Measurements from ENCODE around the gene RXRA.

The RXRA gene

DNA sequence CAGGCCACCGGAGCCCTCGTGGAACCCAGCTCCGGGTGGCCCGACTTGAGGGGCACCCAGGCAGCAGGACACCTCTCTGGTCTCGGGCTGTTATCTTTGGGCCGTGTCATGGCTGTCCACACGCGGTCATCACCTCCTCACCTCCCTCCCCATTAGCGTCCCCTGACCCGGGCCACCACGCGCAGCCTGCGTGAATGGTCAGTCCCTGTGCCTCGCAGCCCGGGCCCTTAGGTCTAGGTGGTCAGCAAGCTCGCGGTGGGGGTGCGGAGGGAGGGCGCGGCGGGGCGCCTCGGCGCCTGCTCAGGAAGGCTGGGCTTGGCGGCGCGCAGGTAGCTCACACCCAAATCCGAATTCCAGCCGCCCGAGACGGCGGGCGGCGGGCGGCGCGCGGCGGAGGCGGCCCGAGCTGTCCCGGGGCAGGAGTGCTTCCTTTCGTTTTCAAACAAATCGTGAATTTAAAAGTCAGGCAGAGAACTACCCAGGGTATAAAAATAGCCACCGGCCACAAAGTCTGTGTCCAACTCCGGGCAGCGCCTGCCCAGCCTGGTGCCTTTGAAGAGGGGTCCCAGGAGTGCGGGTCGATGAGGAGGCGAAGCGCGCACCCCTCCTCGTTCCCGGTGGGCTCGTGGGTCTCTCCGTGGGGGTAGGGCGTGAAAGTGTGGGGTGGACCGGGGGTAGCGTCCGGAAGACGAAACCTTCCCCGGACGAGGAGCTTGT is 1.0 kb upstream of the RXRA start:
- no peak for DNase-seq

DNA sequence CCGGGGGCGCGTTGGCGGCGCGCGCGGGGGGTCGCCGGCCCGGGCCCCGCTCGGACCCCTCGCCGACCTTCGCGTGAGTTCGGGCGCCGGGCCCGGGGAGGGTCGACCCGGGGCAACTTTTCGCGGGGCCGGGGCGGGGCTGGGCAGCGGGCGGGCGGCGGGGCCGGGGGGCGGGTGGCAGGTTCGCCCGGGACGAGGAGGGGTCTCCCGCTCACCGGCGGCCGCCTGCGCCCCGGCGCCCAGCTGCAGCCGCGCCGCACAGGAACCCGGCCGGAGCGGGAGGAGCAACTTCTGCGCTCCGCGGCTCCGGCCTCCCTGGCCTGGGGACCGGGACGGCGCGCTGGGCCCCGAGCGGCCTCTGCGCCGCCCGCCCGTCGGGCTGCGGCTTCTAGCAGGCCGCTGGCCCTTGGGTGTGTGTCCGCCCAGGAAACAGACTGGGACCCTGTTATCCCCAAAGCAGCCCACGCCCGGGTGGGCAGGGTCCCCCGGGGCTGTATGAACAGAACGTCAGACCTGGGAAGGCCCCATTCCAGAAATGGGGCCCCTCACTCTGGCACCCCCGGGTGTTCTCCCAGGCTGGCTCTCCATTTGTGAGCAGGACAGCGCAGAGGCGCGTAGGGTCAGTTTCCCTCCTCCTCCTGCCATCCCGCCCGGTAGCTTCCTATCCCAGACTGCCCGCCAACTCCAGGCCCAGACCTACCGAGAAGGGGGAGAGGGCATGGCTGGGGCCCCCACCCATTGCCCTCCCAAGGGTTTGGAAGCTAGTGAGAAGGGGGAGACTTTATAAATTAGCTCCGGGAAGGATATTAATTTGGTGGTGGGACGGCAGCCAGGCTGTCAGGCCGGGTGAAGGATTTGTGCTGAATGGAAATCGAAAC is 708 bp downstream of the RXRA start:
- no peak for DNase-seq

DNA sequence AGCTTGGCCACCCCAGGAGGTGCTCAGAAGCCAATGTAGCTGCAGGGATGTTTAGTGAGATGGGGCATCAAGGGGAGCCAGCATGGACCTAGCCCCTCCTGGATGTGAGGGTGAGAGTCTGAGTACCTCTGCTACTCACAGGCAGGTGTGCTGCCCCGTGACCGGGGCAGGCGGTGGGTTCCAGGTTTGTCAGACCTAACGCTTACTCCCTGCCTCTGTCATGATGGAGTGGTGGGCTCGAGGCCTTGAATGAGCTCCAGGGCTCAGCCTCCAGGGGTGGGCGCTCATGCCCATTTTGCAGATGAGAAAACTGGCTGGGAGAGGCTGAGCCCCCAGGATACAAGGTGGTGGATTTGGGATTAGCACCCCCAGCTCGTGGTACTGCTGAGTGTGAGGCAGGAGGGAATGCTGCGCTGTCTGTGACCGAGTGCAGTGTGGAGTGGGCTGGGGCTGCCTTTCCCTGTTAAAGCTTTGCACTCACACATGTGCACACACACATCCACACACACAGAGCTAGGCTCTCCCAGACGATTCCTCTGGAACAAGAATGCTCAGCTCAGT is 1.5 kb downstream of the RXRA start:
- no peak for DNase-seq

DNA sequence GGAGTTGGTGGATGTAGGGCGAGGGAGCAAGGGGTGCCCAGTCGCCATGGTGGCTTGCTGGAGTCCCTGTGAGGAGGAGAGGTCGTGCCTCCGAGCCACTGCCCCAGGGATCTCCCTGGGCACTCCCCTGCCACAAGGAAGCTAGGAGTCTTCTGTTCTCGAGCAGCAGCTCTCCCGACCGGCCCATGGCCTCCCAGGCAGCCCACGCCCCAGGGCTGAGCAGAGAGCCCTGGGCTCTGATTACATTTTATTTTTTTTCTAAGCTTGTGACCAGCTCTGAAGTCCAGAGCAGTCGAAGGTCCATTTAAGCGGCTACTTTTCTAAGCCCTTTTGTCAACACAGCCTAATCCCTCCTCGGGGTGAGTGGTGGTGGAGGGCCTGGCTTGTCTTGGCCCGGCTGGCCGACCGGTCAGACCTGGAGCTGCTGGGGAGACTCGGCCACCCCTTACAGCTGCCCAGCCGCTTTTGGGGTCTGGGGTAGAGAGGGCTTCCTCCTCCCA is 2.1 kb downstream of the RXRA start:
- no peak for DNase-seq

DNA sequence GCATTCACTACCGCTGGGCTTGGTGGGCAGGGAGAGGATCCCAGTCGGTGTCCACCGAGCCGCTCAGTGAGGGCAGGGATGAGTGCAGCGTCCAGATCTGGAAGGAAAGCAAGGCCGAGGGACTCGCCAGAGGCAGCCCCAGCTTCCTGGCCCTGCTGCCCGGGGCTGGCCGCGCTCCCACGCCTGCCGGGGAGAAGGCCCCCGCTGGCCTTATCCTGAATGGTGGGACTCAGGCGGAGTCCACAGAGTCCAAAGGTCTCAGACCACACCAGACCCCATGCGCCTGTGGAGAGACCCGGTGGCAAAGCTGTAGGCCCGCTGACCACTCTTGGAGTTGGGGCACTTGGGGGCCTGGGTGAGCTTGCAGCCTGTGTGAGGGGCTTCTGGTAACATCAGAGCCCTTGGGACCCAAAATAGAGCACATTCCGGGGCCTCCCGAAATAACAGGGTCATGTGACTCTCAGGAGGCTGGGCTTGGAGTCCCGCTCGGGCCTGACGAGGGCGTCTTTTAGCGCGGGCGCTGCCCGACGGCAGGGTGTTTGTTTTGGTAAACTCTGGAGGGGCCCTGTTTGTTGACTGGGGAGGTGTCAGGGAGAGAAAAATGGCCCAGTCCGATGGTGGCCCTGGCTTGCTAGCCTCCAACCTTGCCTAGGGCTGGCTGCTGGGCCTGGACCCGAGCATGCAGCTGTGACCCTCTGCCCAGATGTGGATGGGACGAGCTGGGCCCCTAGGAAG is 2.8 kb downstream of the RXRA start:
- no peak for DNase-seq

DNA sequence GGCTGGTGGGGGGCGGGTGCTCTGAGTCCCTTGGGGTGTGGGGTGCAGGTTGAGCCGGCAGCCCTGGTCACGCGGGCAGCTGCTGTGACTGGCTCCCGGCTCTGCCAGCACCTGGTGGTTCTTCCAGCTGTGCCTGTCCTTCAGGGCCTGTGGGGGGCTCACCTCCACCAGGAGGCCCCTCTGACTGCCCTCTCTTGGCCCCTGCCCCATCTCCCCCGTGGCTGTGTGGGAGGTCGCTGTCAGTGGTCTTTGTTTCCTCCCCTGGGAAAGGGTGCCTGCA is 3.3 kb downstream of the RXRA start:
- DNase-seq: no peak

DNA sequence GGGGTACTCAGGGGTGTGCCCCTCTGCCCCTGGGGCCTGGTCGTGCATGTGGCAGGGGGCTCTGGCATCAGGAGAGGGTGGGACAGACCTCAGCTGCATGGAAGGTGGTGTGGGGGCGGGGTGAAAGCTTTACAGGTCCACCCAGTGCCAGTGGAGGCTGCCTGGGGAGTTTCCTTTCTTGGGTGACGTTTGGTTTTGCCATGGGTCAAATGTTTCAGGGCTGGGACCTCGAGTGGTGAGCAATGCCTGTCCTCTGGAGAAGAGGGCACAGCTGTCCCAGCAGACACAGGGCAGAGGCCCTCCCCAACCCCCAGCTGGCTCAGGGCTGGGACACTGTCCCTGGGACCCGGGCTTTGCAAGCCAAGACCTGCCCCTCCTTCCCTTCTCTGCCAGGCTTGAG is 3.6 kb downstream of the RXRA start:
- no peak for DNase-seq

DNA sequence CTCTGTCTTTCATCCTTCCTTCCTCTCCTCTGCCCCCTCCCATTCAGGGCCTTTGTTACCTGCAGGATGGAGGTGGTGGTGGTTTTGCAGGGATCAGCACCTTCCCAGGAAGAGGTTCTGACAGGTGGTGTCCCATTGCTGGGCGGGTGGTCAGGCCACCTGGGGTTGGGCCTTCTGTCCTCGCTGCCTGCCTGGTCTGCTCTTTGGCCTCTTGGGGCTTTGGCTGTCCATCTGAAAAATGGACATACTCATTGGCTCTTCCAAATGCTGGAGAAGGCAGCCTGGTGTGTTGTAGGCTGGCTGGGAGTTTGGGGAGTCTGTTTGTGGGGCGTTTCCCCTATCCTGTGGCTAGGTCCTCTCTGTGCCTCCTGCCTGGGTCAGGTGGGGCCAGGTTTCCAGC is 4.3 kb downstream of the RXRA start:
- no peak for DNase-seq

DNA sequence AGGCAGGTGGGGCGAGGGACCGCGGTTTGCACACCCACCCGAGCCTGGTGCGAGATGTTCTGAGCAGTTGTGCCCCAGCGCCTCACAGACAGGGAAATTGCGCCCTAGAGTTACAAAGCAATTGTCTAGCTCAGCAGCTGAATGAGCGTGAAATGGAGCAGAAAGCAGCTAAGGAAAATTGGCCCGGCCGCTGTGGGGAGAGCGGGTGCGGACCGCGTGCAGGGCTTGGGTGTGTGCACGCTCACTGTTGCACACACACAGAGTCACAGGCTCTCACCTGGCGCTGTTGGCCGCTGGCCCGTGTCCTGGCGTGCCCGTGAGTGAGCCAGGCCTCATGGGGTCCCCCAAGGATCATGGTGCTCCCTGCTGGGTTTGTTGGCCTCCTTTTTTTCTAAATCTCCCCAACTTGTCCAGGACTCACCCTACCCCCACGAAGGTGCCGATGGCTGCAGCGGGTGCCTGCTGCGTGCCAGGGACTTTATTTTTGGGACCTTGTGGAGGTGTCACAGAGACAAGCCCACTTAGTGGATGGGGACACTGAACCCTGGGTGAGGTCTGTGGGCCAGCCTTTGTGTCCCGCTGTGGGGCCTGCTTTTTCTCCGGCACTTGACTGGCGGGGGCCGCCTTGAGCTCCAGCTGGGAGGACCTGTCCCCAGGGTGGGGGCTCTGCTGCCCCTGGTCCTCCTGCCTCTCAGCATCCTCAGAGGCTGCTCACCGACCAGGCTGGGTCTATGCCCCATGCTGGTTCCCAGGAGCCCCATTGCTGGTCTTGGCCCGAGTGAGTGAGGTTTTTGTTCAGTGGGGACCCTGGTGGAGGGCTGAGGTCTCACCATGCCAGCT is 5.2 kb downstream of the RXRA start:
- DNase-seq: no peak

DNA sequence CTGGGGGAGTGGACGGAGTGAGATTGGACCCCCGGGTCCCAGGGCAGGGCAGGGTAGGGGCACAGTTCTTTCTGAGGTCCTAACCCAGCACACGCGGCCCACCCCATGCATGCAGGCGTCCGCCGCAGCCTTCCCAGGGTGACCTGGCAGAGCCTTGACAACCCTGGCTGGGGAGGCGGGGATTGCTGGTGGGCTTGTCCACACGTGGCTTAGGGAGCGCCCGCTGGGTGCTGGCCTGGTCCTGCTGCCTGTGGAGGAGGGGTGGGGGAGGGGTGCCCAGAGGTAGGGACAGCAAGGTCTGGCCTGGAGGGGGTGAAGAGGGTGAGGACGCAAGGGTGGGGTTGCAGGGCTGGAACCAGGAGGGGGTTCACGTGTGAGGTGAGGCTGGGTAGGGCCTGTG is 6.0 kb downstream of the RXRA start:
- DNase-seq: no peak

DNA sequence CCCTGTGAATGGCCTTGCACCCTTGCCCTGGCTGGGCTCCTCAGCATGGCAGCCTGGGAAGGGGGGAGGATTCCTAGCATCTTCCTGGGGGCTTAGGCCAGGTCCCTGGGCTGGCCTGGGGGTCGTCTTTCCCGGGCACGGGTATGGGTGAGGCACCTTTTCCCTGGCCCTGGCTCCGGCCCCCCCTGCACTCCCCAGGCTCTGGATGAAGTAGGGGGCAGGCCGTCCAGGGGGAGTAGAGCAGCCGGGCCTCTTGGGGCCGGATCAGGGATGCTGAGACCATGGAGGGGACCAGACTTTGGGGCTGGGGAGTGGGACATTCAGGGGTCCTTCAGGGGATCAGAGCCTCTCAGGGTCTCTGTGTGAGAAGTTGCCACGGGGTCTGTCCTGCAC is 6.6 kb downstream of the RXRA start:
- DNase-seq: no peak

DNA sequence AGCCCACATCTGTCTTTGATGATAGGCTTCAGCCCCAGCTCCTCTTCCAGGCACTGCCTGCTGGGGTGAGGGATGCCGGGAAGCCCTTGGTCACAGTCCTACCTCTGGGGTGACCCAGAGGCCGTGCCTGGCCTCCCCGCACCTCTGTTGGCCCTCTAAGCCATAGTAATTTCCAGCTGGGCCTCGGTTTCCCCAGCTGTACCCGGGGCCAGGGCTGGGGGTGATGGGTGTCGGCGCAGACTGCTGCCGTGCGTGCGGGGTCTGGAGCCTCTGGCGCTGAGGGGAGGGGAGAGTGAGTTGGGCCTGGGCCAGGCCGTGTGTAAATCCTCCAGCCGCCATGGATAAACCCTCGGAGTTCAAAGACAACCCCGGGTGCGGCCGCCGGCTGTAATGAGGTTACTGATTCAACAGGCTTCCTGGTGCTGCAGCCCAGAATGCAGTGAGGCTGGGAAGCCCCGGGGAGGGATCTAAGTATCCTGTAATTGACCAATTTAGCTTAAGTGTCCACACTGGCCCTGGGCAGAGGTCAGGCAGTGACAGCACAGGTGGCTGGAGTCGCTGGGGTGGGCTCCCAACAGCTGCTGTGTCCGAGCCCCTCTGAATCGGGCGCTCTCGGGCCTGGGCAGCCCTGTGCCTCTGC is 7.1 kb downstream of the RXRA start:
- DNase-seq: no peak

DNA sequence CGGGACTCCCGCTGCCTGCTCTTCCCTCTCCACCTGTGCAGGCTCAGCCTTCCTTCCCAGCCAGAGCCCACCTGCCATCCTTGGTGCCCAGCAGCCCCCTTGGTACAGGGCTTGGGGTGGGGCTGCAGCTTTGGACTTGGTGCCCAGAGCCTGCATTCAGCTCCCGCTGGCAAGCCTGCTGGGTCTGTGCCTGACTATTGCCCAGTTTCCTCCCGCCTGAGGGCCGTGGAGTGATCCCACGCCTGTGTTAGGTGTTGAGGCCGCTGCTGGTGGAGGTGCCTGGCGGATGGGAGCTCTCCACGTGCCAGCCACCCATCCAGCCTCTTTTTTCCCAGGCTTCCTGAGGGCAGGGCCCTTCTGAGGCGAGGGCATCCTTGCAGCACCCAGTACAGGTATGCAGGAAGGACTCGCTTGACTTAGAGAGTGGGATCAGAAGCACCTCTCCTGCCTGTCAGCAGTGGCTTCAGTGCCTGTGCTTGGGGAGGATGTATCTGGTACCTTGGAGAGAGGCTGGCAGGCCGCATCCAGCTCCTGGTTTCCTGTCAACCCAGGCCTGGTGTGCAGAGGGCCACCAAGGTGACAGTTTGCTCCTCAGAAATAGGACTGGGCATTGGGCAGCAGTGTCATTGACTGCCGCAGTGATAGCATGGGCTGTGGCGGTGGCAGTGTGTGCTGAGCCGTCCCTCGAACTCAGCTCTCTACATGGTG is 7.8 kb downstream of the RXRA start:
- no peak for DNase-seq

DNA sequence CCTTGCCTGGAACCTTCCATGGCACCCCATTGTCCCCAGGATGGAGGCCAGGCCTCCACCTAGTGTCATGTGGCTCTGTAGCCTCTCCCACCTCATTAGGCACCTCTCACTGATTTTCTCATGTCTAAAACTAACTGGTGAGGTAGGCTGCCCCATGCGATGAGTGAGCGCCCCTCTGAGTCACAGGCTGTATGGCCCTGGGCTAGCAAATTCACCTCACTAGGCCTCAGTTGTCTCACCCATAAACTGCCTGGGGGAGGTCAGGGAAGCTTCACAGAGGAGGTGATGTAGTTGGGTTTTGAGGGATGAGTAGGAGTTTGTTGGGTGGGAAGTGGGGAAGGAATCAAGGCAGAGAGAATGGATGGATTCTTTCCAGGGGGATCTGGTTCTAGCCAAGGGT is 8.8 kb downstream of the RXRA start:
- DNase-seq: no peak

DNA sequence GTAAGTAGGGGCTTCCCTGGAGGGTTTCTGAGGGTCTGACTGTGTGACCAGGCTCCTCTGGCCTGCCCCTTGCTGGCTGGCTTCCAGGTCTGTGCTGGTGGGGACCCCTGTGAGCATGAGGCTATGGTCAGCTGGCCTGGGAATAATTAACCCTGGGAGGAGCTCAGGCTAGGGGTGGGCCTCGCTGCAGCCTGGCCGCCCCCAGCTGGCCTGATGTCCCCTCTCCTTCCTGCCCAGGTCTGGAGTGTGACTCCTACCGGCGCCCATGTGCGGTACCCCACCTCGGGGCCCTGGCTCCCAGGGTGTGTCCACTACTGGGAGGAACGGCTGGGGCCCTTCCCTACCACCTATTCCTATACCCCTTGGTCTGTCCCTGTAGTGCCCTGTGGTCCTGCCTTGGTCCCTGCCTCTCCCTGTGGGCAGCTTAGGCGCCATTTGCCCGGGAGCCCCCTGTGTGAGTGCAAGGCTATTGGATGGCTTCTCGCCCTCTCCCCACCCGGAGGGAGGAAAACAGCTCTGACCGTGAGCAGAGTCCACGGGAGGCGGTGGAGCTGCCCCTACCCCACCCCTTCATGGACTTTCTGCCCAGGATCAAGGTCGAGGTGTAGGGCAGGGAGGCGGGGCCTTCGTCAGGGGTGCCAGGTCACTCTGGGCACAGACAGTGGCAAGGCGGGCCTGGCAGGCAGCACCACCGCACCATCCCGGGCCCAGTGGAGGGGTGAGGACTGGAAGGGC is 9.4 kb downstream of the RXRA start:
- no peak for DNase-seq

DNA sequence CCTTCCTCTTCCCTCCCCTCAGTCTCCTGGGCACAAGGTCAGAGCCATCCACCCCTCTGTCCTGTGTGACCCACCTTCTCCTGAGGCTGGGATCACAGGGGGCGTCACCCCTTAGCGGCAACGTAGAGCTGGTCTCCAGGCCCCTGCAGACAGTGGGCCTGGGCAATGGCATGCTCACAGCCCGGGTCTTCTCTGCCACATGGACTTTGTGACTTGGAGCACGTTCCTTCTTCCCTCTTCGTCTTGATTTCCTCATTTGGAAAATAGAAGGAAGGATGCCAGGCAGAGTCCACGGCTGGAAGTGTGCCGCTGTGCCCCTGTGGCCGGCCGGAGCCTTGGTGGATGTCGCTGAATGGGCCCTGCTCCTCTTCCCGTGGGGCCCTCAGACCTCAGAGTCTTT is 10.0 kb downstream of the RXRA start:
- no peak for DNase-seq

DNA sequence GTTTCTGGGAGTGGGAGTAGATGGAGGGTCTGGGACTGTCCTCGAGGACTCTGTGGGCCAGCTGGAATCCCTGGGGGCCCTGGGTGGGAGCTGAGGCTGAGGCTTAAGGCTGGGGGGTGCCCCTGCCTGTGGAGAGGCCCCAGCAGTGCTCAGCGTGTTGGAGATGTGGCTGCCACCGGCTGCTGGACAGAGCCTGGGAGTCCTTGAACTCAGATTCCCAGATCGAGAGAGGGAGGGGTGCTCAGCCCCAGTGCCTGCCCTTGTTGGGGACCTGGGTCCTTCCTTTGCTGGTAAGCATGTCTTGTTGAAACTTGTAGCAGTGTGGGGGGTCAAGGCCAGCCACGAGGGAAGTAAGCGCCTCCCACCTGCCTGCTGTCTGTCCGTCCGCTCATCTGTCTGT is 10.7 kb downstream of the RXRA start:
- DNase-seq: no peak

DNA sequence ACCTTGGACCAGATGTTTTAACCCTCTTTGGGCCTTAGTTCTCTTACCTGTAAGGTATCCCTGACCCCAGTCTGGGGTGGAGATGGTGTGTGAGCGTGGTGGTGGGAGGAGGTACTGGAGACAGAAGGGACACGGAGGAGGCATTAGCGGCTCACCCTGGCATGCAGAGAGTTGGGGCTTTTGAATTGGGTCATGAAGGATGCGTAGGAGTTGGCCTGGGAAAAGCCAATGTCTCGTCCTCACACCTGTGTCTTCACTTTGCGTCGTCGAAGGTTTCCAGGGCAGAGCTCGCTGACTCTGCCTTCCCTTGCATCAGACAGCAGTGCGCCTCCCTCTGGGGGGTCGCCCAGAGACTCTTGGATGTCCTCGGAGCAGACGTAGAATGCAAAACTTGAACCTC is 11.2 kb downstream of the RXRA start:
- DNase-seq: no peak

DNA sequence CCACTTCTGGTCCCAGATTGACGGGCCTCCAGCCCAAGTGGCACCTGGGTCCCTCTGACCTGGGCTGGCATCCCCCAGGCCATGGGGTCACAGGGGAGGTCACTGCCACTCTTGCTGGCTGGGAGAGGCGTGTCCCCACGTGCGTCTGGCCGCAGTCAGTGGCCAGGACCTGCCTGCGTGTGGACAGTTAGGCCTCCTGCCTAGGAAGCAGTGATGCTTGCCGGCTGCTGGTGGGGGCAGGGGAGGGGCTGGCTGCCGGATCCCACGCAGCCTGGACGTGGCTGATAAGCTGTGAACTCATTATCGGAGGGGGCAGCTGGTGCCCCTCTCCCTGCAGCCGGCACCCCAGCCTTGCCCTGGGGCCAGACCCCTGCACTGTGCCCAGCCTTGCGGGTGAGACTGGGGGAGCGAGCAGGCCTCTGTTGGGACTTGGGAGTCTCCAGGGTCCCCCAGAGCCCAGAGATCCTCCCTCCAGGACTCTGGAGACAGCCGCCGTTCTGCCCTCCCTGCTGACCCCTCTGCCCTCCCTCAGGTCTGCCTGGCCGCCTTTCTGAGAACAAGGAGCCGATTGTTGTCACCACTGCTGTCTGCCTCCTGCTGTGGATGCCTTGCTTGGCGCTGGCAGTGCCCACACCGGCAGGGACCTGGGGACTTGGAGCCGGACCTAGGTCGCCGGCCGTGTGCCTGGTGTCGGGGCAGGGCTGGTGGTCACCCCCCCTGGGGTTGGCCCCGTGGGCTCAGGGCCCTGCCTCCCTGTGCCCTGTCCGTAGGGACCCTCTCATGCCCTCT is 12.3 kb downstream of the RXRA start:
- DNase-seq: no peak

Measured in activated gamma-delta T cell (primary cell).